ENCODE measurements around the gene ULK4.
"Not testable (repeated sequence)": the region's sequence is repeated elsewhere in the genome, so short reads cannot be mapped to it uniquely, and the experiment has no call there.

- TF ChIP-seq CTCF (IDR thresholded peaks at IDR 0.05; ENCODE audit: insufficient read depth, low read length, poor library complexity, severe bottlenecking): peak; percentile 25
- TF ChIP-seq EZH2phosphoT487 (conservative IDR thresholded peaks at IDR 0.05; ENCODE audit: low read length): not testable (repeated sequence)
These were observed 266.1 kb downstream of the ULK4 start for GRCh38 chr3:41695806-41696205.

Data from SU-DHL-6 (cell line).